ENCODE measurements around the gene SERTM1.

SERTM1 gene

DNA sequence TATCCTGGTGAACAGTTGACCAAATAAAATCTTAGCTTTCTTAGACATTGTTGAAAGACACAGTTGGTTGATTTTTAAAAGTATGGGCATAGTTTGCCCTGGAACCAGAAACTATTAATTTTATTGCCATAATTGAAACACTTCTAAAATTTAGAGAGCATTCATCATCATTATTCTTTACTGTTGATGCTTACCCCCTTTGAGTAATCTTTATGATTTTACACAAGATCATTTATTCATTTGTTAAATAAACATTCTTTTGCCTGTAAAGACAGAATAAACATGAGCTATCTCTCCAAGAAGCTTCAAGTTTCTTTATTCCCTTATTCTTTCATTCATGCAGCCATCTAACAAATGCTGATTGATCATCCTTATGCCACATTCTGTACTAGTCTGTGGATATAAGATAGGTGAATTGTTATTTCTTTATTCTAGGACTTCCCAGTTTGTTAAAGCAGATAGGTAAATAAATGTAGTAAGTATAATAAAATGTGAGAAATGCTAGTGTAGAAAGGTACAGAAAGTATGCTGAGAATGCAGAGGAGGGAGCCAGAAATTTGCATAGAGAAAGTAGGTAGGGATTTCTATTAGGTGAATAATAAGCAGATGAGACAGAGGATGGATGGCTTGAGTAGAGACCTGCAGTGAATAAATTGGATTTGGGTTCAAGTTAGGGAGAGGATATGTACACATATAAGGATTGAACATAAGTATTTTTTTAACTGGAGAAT, 8.2 kb downstream of the SERTM1 start (continued):
- TF ChIP-seq, protein P1, sequence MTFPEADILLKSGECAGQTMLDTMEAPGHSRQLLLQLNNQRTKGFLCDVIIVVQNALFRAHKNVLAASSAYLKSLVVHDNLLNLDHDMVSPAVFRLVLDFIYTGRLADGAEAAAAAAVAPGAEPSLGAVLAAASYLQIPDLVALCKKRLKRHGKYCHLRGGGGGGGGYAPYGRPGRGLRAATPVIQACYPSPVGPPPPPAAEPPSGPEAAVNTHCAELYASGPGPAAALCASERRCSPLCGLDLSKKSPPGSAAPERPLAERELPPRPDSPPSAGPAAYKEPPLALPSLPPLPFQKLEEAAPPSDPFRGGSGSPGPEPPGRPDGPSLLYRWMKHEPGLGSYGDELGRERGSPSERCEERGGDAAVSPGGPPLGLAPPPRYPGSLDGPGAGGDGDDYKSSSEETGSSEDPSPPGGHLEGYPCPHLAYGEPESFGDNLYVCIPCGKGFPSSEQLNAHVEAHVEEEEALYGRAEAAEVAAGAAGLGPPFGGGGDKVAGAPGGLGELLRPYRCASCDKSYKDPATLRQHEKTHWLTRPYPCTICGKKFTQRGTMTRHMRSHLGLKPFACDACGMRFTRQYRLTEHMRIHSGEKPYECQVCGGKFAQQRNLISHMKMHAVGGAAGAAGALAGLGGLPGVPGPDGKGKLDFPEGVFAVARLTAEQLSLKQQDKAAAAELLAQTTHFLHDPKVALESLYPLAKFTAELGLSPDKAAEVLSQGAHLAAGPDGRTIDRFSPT (tag by site-specific recombination; IDR thresholded peaks at IDR 0.05), result 0 out of 2 replicates have a peak, but pooled peaks have one; percentile 27
- TF ChIP-seq ZNF132 (tag by site-specific recombination; IDR thresholded peaks at IDR 0.05; ENCODE audit: borderline replicate concordance) (no peak), ZNF433 (tag by site-specific recombination; IDR thresholded peaks at IDR 0.05; ENCODE audit: low read depth) (no peak), ZNF843 (tag by site-specific recombination; IDR thresholded peaks at IDR 0.05) (peak; percentile 67; the same call in 1 of the 2 replicates), ZNF174 (tag by site-specific recombination; IDR thresholded peaks at IDR 0.05) (no peak), SP2 (tag by site-specific recombination; IDR thresholded peaks at IDR 0.05) (no peak), ZNF354C (tag by site-specific recombination; IDR thresholded peaks at IDR 0.05; ENCODE audit: borderline replicate concordance, low read depth) (no peak), ZNF19 (tag by site-specific recombination; IDR thresholded peaks at IDR 0.05; ENCODE audit: low read depth) (no peak)

DNA sequence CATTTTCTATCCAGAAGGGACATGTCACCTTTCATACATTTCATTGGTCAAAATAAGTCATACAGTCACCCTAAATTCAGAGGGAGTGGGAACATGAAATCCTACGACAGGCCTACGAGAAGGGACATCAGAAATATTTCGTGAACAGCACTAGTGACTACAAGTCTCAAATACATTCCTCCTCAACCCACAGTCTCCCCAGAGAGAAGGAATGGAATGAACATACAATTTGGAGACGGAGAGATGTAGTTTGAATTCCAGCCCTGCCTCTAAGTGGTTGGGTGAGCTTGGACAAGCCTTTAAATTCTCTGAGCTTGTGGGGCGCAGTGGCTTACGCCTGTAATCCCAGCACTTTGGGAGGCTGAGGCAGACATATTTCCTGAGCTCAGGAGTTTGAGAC, 9.9 kb downstream of the SERTM1 start:
- POLR2A ChIA-PET, result no interaction called here
- no peaks in the 10 kb centered on the region for H3K4me1 ChIP-seq (ENCODE audit: control insufficient read depth, insufficient read depth, low read length)
- TF ChIP-seq, protein P2, sequence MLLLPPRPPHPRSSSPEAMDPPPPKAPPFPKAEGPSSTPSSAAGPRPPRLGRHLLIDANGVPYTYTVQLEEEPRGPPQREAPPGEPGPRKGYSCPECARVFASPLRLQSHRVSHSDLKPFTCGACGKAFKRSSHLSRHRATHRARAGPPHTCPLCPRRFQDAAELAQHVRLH (tag by site-specific recombination; IDR thresholded peaks at IDR 0.05), result no peak
- no peak for TF ChIP-seq ZNF777 (tag by site-specific recombination; IDR thresholded peaks at IDR 0.05; ENCODE audit: borderline replicate concordance)
- TF ChIP-seq OVOL3 (tag by site-specific recombination; IDR thresholded peaks at IDR 0.05), result no peak
- TF ChIP-seq ZEB2 (tag by site-specific recombination; IDR thresholded peaks at IDR 0.05), result no peak
- TF ChIP-seq FEZF1 (tag by site-specific recombination; IDR thresholded peaks at IDR 0.05), result no peak
- no peak for TF ChIP-seq ZNF623 (tag by site-specific recombination; IDR thresholded peaks at IDR 0.05)
- TF ChIP-seq KLF8 (tag by site-specific recombination; IDR thresholded peaks at IDR 0.05), result no peak
- TF ChIP-seq, protein P3, sequence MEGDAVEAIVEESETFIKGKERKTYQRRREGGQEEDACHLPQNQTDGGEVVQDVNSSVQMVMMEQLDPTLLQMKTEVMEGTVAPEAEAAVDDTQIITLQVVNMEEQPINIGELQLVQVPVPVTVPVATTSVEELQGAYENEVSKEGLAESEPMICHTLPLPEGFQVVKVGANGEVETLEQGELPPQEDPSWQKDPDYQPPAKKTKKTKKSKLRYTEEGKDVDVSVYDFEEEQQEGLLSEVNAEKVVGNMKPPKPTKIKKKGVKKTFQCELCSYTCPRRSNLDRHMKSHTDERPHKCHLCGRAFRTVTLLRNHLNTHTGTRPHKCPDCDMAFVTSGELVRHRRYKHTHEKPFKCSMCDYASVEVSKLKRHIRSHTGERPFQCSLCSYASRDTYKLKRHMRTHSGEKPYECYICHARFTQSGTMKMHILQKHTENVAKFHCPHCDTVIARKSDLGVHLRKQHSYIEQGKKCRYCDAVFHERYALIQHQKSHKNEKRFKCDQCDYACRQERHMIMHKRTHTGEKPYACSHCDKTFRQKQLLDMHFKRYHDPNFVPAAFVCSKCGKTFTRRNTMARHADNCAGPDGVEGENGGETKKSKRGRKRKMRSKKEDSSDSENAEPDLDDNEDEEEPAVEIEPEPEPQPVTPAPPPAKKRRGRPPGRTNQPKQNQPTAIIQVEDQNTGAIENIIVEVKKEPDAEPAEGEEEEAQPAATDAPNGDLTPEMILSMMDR (tag by site-specific recombination; IDR thresholded peaks at IDR 0.05), result no peak
- TF ChIP-seq ZNF621 (tag by site-specific recombination; IDR thresholded peaks at IDR 0.05), result no peak
- no peak overlapping the region for H3K27ac ChIP-seq (ENCODE audit: extremely low read depth, low read depth, low read length)
- no peak overlapping the region for H3K4me3 ChIP-seq (ENCODE audit: low read depth, low read length)
- CTCF ChIA-PET, result no interaction called here
- H3K36me3 ChIP-seq (ENCODE audit: control insufficient read depth in 2 of 2, insufficient read depth in 1 of 2, low read length in 2 of 2), result no peaks in the 10 kb centered on the region
- H3K9me3 ChIP-seq (ENCODE audit: control insufficient read depth, insufficient read depth, low read depth, low read length), result no peaks in the 10 kb centered on the region

DNA sequence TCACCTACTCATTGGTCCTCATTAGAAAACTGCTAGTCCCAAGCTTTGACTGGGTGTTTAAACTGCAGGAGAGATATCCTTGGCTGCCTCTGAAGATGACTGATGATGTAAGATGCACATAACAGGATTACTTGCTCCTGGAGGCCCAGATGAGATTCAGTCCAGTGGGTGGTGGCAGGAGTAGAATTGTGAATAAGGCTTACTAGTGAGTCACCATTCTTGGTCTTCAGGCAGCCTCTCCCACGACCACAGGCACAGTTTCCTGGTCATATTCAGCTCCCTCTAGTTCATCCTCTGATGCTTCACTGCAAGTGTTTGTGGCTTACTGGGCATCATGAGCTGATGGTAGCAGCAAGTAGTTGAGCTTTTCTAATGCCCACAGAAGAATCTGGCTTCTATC, 12.1 kb downstream of the SERTM1 start:
- POLR2A ChIA-PET, result no interaction called here
- no peaks in the 10 kb centered on the region for H3K4me1 ChIP-seq (ENCODE audit: control insufficient read depth, insufficient read depth, low read length)
- H3K27ac ChIP-seq (ENCODE audit: extremely low read depth, low read depth, low read length), result no peak overlapping the region
- H3K4me3 ChIP-seq (ENCODE audit: low read depth, low read length), result no peak overlapping the region
- H3K9me3 ChIP-seq (ENCODE audit: control insufficient read depth, insufficient read depth, low read depth, low read length), result no peaks in the 10 kb centered on the region
- TF ChIP-seq ZNF302 (tag by site-specific recombination; IDR thresholded peaks at IDR 0.05; ENCODE audit: low read depth) (no peak), ZNF37A (tag by site-specific recombination; IDR thresholded peaks at IDR 0.05) (no peak), GLIS1 (tag by site-specific recombination; IDR thresholded peaks at IDR 0.05) (peak; percentile 39; the same call in 1 of the 2 replicates), ZNF157 (tag by site-specific recombination; IDR thresholded peaks at IDR 0.05) (no peak)
- H3K36me3 ChIP-seq (ENCODE audit: control insufficient read depth in 2 of 2, insufficient read depth in 1 of 2, low read length in 2 of 2), result no peaks in the 10 kb centered on the region
- CTCF ChIA-PET, result no interaction called here
